Activated naive CD8-positive, alpha-beta T cell treated with anti-CD3 and anti-CD28 coated beads, Interleukin-2, amount 50 U/mL, for 16 hours (primary cell): Measurements from ENCODE around the gene PTGDS.

Experiments
- DNase-seq: peaks from one replicate; pipeline ENCODE4 v3.0.0-alpha.2; 2020; ENCODE audit warnings: low read depth, low spot score

The PTGDS gene

GRCh38 chr9:136945333-136946227 lies 31.7 kb upstream of the PTGDS start:
- DNase-seq: no peak

- DNase-seq: no peak
These were observed 30.9 kb upstream of the PTGDS start for GRCh38 chr9:136946228-136947027.

GRCh38 chr9:136947028-136947891 lies 30.0 kb upstream of the PTGDS start:
- no peak for DNase-seq

GRCh38 chr9:136947955-136948510 lies 29.3 kb upstream of the PTGDS start:
- DNase-seq: no peak

GRCh38 chr9:136949239-136949816 lies 28.0 kb upstream of the PTGDS start:
- no peak for DNase-seq

GRCh38 chr9:136949817-136950655 lies 27.3 kb upstream of the PTGDS start:
- DNase-seq: peak; percentile 93

GRCh38 chr9:136950656-136951276 lies 26.5 kb upstream of the PTGDS start:
- no peak for DNase-seq

GRCh38 chr9:136951541-136952320 lies 25.6 kb upstream of the PTGDS start, which contains the start of gene LCN12:
LCN12 (plus strand) TSS chr9:136952273; CDS start chr9:136952328, 55 bp downstream.
- DNase-seq: no peak

GRCh38 chr9:136952321-136952850 lies 24.9 kb upstream of the PTGDS start:
- DNase-seq: no peak

GRCh38 chr9:136952876-136953770 lies 24.2 kb upstream of the PTGDS start:
- no peak for DNase-seq

- DNase-seq: no peak
These were observed 23.5 kb upstream of the PTGDS start for GRCh38 chr9:136953771-136954269.

GRCh38 chr9:136954270-136955083 lies 22.8 kb upstream of the PTGDS start:
- DNase-seq: no peak

GRCh38 chr9:136955202-136955942 lies 21.9 kb upstream of the PTGDS start:
- no peak for DNase-seq

- DNase-seq: no peak
These were observed 21.4 kb upstream of the PTGDS start for GRCh38 chr9:136955943-136956335.

GRCh38 chr9:136956604-136957003 lies 20.7 kb upstream of the PTGDS start:
- DNase-seq: no peak

- DNase-seq: no peak
These were observed 19.8 kb upstream of the PTGDS start for GRCh38 chr9:136957461-136957860.
